Measurements from ENCODE around the gene PLPPR2.
"Not testable (repeated sequence)": the region's sequence is repeated elsewhere in the genome, so short reads cannot be mapped to it uniquely, and the experiment has no call there.

GRCh38 chr19:11354102-11354501, 1.1 kb upstream of the PLPPR2 start:
- not testable (repeated sequence) for TF ChIP-seq CTCF (conservative IDR thresholded peaks at IDR 0.05; ENCODE audit: low read depth, low read length); POLR2A (IDR thresholded peaks at IDR 0.05; ENCODE audit: low read depth, low read length); RAD21 (IDR thresholded peaks at IDR 0.05; ENCODE audit: low read length); SMC3 (IDR thresholded peaks at IDR 0.05; ENCODE audit: low read depth, low read length); CEBPB (IDR thresholded peaks at IDR 0.05; ENCODE audit: low read depth, low read length); BHLHE40 (IDR thresholded peaks at IDR 0.05; ENCODE audit: low read depth, low read length); FOS (IDR thresholded peaks at IDR 0.05; ENCODE audit: low read depth, low read length); MXI1 (IDR thresholded peaks at IDR 0.05; ENCODE audit: borderline replicate concordance, low read depth, low read length); MAZ (IDR thresholded peaks at IDR 0.05; ENCODE audit: borderline replicate concordance, low read depth, low read length); RCOR1 (IDR thresholded peaks at IDR 0.05; ENCODE audit: insufficient replicate concordance, low read length); USF2 (IDR thresholded peaks at IDR 0.05; ENCODE audit: low read depth, low read length); NFE2L2 (IDR thresholded peaks at IDR 0.05; ENCODE audit: low read depth, low read length); CHD1 (IDR thresholded peaks at IDR 0.05; ENCODE audit: low read depth, low read length)
